HG03439 (cell line): ENCODE data around the gene RAB31.

ENCODE experiments used
- ATAC-seq: cut with Tn5 transposase; IDR thresholded peaks from one replicate; pipeline ENCODE4 v1.9.1; 2021; ENCODE audit warnings: mild to moderate bottlenecking, moderate library complexity; ENCODE audit not compliant: unreplicated experiment

RAB31 gene

DNA sequence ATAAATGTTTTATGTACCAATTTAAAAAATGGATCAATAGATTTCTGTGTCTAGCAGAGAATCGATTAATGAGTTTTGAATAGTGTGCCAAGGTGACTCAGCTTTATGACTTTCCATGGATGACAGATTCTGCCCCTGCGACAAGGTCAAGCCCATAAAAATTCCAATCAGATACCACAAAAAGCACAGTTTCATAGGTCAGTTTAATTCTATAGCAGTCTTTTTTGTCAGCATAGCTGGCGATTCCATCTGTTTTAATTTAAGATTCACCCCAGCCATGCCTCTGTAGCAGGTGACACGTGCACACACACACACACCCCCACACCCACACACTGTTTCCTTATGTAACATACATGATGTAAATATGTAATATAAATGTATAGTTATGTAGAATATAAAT lies 28.9 kb downstream of the RAB31 start:
- ATAC-seq, result no peak

DNA sequence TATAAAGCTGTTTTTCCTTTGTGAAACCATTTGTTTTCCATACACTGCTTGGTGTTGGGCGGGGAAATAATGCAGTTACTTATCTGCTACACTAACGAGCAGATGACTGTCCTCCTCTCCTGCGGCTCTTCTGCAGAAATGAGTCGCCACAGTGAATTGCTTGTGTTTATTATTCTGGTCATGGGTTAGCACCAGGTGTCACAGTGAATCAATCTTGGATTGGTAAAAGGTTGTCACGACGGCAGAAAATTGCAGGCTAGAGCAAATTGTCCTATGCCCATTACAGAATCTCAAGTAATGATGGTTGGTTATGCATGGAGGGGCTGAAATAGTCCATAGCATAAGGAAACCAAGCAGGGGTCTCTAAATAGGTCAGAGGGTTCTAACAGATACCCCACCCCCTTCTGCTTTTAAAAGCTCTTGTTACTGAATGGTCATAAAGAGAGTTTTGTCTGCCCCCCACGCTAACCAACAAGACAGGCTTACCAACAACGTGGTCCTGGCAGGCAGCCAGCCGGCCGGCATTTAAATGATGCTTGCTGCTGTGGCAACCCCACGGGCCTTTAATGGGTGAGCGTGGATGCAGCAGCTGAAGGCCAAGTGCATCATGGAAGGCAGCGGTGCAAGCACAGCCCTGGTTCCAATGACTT lies 29.5 kb downstream of the RAB31 start:
- ATAC-seq, result no peak

DNA sequence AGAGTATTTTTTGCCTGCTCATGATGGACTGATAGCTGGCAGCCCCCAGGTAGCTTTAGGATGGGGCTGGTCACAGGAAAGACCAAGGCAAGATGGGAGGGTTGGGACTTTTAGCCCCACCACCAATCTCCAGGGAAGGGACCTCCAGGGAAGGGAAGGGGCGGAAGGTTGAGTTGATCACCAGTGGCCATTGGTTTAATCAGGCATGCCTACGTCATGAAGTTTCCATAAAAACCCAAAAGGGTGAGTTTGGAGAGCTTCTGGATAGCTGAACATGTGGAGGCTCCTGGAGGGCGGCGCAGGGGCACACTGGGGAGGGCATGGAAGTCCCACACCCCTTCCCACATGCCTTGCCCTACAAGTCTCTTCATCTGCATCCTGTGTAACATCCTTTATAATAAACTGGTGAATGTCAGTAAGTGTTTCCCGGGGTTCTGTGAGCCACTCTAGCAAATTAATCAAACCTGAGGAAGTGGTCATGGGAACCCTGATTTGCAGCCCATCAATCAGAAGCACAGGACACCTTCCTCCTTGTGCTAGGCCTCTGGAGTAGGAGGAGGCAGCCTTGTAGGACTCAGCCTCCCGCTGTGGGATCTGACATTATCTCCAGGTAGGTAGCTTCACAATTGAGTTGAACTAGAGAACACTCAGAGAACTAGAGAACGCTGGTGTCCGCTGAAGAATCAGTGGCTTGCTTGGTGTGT lies 30.3 kb downstream of the RAB31 start:
- ATAC-seq, result no peak

DNA sequence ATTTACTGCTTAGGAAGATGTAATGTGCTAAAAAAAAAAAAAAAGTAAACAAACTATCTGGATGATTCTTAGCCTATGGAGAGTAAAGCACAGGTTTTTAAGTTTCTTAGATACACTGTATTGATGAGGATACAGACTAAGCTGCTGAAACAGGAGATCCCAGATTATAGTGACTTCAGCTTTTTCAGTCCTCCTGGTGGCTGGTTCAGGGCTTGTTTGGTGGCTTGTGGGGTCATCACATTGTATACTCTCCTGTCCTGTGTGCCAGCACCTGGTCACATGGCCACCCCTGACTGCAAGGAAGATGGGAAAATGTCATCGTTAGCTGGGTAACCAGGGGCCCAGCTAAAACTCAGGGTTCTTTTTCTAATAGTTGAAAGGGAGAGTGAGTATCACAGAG lies 31.4 kb downstream of the RAB31 start:
- ATAC-seq, result no peak

DNA sequence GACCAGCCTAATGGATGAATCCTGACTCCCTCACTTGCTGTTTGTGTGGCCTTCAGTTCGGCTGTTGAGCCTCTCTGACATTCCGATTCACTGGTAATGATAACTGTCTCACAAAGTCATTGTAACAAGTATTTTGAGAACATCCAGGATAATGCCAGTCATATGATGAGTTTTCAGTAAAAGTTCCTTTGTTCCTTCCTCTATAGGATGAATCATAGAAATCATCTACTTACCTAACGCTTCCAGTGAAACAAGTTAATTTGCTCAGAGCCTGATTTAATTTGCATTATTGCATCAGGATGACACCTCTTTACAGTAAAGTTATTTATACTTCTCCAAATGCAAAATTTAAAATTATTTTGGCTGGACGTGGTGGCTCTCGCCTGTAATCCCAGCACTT lies 32.0 kb downstream of the RAB31 start:
- no peak for ATAC-seq

DNA sequence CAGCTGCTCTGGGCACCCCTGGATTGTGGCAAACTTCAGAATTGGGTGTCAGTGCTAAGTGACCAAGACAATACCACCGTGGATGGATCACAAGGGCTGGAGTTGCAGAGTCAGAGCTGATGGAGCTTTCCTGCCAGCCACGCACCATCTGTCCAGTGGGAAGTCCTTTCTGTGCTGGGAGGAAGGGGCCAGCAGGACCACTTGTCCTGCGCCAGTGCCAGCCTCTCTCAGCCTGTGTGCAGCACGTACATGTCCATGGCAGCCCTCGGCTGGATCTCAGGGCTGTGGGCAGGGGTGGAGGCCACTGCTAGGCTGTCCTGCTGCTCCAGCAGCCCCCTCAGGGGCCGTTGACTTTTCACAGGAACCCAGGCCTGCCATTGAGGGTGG lies 33.3 kb downstream of the RAB31 start:
- ATAC-seq, result no peak

DNA sequence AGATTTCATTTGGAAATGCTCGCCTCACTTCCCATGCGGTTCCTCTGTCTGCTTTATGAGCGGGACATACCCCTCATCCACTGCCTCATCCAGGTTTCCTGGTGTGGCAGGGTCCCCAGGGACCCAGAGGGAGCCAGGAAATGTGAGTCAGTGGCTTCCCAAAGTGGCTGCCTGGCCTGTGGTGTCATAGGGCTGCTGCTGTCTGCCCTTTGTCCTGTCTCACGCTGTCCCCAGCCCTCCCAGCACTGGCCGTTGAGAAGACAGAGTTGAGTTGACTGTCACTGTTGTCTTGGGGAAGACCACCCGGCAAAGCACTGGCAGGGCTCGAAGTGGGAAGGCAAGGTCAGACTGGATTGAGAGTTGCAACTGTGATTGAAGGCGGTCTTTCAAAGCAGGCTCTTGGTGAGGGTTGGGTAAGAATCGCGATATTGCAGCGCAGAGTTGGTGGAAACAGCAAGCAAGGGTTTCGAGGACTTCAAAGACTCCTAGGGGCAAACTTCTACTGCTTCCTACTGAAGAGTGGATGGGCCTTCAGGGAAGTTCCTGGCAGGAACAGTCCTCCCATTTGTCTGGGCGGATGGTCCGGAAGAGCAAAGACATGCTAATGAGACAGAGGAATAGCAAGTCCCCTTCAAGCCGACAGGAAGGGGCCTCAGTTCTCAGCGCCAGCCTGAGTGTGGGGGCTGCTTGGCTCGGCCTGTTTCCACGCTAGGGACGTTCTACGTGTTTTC lies 33.9 kb downstream of the RAB31 start:
- no peak for ATAC-seq

DNA sequence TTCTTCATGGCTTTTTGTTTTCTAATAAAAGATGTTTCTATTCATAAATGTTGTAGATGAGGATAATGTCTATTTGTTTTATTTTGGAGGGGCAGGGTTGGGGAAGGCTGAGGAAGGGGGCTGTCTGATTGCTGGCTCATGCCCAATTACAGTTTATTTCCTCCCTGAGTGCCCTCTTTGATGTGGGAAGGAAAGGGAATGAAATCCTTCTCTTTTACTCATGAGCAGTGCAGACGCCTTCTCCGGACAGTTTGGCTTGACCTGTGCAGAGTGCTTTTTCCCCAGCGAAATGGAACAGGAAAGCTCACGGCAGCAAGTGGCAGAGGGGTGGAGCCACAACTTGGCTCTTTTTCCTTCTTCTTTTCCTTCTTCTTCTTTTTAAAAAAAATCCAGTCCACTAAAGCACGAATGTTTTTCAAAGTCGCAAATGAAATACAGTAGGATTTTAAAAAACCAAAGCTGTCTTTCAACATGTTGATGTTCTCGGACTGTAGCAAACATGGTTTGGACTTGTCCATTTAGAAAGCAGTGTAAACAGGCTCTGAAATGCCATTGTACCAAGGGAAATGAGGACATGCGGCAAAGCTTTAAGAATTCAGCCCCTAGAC lies 34.5 kb downstream of the RAB31 start:
- ATAC-seq, result no peak

DNA sequence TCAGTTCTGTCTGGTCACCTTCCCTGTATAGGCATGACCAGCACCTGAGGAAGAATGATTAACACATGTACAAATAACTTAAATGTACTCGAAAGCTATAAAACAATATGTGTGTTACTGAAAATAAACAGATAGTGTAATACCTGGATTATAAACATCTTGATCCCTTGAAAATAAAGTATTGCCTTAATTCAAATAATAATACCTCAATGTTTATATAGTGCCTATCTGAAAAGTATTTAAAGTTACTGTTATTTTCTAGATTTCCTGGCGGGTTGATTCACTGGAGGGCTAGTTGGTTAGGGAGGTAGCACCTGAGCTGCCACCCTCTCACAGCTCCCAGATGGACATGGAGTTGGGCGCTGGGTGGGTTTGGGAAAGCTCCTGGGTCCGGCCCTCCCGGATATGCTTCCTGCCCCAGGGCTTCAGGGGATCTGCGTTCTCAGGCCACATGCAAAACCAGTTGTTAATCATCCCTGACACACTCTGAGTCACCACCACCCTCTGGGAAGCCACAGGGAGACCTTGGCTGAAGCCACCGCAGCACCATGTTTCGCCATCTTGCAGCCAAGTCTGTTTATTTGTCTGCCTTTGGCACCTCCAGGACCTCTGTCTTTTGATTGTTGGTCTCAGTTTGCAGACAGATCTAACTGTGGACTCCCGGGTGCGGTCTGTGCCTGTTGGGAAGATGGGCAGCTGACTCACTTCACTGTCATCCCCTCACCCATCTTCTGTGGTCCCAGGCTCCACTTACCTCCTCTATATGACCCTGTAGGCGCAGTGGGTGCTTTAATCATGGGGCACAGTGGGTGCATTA lies 35.3 kb downstream of the RAB31 start:
- no peak for ATAC-seq

DNA sequence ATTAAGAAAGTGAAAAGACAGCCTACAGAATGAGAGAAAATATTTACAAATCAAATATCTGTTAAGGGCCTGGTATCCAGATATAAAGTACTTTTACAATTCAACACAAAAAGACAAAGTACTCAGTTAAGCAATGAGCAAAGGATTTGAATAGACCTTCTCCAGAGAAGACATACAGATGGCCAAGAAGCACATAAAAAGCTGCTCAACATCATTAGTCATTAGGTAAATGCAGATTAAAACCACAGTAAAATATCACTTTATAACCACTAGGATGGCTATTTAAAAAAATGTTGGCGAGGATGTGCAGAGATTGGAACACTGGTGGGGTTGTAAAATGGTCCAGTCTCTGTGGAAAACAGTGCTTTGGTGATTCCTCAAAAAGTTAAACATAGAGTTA lies 38.9 kb downstream of the RAB31 start:
- ATAC-seq, result no peak

DNA sequence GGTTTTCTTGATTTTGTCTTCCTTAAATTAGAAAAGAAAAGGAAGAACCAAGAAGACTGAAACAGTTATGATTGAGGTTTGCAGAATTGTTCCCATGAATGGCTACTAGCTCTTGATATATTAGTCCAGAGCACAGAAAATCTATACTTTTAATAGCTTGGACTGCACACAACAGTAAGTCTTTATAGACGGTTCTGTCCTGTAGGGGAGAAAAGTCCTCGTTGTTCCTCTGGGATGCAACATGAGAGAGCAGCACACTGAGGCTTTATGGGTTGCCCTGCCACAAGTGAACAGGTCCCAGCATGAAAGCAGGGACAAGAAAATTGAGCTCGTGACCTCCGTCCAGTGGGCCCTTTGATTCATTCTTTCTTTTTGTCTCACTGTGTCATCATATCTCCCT lies 41.5 kb downstream of the RAB31 start:
- ATAC-seq, result no peak

DNA sequence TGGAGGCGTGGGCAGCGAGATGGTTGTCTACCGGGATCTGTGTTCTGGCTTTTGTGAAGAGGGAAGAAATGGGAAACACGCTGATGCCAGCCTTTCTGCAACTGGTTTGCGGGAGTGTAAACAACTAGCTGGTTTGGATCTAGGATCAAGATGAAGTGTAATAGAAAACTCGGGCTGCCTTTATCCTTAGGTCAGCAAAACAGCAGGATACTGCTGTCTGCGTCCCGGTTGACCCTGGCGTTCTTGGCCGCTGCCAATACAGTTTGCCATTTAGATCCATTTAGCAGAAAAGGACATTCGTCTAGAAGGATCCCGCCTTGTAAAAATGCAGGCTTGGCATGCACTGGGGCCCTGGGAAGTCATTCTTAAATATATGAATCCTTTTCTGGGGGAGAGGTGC lies 42.0 kb downstream of the RAB31 start:
- no peak for ATAC-seq

DNA sequence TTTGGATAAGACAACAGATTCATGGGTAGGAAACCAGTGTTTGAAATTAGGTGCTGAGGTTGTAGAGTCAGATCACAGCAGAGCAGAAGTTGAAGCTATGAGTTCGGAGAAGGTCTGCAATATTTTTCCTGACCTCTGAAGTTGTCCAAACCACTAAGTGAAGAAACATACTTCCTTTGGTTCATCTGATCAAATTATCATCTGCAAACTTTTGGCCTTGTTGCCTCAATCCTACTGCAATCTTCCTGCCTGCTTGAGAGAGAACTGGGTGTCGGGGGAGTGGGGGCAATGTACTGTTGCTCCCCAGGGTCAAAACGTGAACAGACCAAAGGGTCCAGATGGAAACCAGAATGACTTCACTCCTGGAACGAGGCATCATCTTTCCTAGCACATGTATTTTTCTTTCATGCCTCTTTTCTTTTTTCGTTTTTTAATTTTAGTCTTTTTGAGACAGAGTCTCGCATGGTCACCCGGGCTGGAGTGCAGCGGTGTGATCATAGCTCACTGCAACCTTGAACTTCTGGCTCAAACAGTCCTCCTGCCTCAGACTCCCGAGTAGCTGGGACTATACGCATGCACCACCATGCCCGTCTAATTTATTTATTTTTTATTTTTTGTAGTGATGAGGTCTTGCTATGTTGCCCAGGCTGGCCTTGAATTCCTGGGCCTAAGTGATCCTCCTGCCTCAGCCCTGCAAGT lies 42.7 kb downstream of the RAB31 start:
- ATAC-seq, result no peak

DNA sequence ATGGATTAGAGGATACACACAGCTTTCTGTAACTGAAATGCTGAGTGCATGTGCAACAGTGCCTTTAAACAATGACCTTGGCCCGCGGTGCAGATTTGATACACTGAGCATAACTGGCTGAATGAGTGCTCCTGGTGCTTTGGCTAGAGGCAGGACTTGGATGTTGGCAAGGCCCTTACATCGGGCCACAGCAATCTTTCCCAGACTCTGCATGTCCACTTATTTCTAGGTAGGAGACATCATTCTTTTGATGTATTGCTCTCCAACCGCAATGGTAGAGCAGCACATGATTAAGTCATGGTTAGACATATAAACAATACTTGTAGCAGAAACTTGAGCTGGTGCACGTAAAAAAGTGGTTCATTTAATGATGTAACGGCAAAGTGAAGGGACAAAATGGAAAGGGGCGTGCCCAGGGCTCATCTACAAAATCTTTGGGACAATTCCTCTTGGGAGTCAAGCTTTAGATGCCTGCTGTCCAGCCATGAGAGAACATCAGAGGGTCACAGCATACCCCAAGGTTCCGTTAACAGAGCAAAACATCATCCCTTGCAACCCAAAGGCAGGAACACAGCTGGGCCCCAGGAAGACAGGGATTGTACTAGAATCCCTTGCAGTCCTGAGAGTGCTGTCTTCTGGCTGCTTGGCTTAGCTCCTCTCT lies 43.4 kb downstream of the RAB31 start:
- ATAC-seq, result no peak

DNA sequence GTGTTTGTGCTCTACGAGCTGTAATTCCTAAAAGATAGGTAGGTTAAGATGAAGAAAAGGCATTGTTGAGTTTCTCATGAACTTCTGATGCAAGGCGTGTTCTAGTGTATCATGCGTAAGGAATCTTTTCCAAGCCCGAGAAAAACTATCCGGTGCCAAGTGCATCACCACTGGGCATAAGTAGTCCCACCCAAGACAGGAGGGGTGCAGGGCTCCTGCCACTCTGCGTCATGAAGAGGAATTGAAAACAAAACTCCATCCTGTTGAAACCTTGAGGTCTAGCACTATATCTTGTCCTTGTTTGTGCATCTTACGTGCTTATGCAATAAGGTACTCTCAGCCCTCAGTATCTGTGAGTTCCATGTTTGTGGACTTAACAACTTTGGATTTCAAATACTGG lies 45.7 kb downstream of the RAB31 start:
- ATAC-seq, result no peak

DNA sequence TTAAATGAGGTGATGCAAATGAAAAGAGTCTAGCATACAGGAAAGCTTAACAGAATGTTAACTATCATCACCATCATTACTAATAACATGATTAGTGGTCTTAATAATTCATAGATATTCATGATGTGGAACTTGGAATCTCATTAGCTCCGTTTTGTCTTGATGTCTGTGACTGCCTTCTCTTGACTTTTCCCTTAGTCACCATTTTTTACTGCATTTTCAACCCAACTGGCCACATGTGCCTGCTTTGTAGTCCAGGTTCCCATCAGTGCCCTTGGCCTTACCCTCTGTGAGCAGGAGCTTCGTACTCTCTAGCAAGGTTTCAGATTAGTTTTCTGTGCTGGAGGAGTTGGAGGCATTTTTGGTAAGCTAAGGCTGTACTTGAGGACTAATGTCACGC lies 47.0 kb downstream of the RAB31 start:
- ATAC-seq, result no peak

DNA sequence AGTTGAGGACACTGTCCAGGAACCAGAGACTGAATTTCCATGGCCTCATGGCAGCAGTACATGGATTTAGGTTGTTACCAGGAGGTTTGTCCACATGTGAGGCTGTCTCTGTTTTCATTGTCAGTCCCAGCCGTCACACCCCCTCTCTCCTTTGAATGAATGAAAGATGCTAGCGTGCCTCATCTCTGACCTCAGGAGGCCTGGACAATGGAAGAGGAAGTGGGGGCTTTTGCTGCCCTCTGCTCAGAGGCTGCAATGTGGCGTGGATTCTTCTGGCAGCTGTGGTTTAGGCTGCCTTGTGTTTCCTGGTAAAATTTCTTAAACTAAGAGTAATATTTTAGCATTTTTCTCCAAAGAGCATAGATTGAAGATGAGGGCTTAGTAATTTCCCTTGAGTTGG lies 47.5 kb downstream of the RAB31 start:
- no peak for ATAC-seq

DNA sequence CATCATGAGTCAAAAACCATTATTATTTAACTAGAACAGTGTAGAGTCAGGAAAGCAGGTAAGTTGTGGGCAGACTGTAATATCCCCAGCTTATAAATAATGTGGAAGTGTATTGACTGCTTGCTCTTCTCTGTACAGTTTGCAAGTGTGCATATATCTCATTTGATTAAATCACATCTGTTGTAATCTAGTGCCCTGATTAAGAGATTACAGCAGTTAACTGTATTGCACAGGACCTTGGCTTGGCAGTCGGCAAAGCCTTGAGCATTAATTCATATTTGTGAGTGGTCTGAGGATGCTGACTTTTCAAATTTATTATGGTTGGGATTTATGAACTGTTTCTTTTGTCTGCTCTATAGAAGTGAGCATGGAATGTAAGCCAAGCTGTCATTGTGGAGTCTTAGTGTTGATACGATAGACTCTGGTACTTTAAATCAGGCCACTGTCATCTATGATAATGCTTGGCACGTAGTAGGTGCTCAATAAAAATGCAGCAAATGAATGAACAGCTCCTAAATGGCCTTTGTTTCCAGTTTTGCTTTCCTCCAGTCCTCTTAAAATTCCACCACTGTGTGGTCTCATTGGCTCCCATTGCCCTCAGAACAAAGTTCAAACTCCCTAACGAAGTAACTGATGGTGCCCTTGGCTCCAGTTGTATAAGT lies 48.3 kb downstream of the RAB31 start:
- no peak for ATAC-seq

DNA sequence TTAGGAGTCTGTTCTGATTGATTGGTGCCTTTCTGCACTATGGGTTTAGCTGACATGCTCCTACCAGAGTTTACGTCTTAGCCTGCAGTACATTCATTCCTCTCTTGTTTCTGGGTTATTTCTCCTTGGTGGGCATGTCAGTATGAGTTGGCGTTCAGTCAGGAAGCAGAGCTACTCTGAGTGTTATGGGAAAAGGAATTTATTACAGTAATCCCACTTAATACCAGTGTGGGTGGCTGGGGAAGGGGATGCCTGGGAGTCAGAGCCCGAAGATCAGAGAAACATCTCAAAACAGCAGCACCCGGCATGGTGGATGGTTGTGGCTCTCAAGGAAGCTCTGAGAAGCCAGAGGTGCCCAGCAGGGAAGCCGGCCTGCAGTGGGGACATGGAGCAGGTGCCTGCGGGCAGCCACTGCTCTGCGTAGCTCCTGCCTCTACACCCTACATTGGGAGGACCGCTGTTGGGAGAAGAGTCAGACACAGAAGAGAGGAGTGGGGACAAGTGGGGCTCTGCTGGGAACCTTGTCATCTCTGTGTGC lies 48.9 kb downstream of the RAB31 start:
- ATAC-seq, result no peak
